HL-60 (cell line): ENCODE data around the gene FBXO17.

Experiments
- CTCF ChIP-seq: IDR thresholded peaks from one replicate; pipeline ENCODE4 v1.5.1; 2011; ENCODE audit warnings: low read length, control low read depth, inconsistent platforms; ENCODE audit not compliant: insufficient read depth
- GABPA ChIP-seq: IDR thresholded peaks from 2 replicates; pipeline ENCODE4 v1.6.1; 2012; ENCODE audit warnings: low read depth
- POLR2AphosphoS5 ChIP-seq: IDR thresholded peaks from 2 replicates; pipeline ENCODE4 v1.6.1; 2012; ENCODE audit warnings: low read depth
- REST ChIP-seq: IDR thresholded peaks from 2 replicates; pipeline ENCODE4 v1.6.1; 2012; ENCODE audit warnings: low read depth; ENCODE audit not compliant: insufficient replicate concordance
- SPI1 ChIP-seq: IDR thresholded peaks from 2 replicates; pipeline ENCODE4 v1.6.1; 2012; ENCODE audit warnings: low read depth, mild to moderate bottlenecking, borderline replicate concordance

GRCh38 chr19:38893341-38893771 lies 82.2 kb downstream of the FBXO17 start:
- TF ChIP-seq POLR2AphosphoS5 (no peak), CTCF (no peak), REST (no peak), GABPA (no peak), SPI1 (no peak)
